ENCODE measurements around the gene FBP2.

DNA sequence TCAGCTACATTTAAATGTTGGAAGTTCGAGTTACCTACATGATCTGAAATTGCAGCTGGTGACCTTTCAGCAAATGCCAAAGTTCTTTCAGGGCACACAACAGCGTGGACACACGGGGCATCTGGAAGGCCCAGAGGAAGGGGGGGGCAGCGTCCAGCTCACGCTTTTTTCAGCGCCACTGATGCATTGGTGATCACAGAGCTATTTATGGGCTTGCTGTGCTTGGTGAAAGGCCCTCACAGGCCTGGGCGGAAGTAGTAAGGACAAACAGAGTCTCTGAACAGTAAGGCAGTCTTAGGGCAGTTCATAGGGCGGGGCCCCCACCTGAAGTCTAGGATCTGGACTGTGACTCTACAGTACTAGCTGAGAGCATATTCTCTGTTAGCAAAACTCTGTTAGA lies 6.6 kb upstream of the FBP2 start:
- TF ChIP-seq, protein P1, sequence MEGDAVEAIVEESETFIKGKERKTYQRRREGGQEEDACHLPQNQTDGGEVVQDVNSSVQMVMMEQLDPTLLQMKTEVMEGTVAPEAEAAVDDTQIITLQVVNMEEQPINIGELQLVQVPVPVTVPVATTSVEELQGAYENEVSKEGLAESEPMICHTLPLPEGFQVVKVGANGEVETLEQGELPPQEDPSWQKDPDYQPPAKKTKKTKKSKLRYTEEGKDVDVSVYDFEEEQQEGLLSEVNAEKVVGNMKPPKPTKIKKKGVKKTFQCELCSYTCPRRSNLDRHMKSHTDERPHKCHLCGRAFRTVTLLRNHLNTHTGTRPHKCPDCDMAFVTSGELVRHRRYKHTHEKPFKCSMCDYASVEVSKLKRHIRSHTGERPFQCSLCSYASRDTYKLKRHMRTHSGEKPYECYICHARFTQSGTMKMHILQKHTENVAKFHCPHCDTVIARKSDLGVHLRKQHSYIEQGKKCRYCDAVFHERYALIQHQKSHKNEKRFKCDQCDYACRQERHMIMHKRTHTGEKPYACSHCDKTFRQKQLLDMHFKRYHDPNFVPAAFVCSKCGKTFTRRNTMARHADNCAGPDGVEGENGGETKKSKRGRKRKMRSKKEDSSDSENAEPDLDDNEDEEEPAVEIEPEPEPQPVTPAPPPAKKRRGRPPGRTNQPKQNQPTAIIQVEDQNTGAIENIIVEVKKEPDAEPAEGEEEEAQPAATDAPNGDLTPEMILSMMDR (IDR thresholded peaks at IDR 0.05; ENCODE audit: control extremely low read depth in 1 of 3, insufficient read depth in 1 of 3, low read depth in 1 of 3, low read length in 3 of 3), result no peak
- no peak for TF ChIP-seq NRF1 (IDR thresholded peaks at IDR 0.05; ENCODE audit: low read depth, low read length)
- no peak for TF ChIP-seq ZNF274 (IDR thresholded peaks at IDR 0.05; ENCODE audit: borderline replicate concordance, extremely low read depth, low read length)
- no peak for TF ChIP-seq RFX5 (IDR thresholded peaks at IDR 0.05; ENCODE audit: borderline replicate concordance, low read depth, low read length)
- no peak for TF ChIP-seq EZH2 (IDR thresholded peaks at IDR 0.05; ENCODE audit: low read depth, low read length, severe bottlenecking)
- TF ChIP-seq, protein P2, sequence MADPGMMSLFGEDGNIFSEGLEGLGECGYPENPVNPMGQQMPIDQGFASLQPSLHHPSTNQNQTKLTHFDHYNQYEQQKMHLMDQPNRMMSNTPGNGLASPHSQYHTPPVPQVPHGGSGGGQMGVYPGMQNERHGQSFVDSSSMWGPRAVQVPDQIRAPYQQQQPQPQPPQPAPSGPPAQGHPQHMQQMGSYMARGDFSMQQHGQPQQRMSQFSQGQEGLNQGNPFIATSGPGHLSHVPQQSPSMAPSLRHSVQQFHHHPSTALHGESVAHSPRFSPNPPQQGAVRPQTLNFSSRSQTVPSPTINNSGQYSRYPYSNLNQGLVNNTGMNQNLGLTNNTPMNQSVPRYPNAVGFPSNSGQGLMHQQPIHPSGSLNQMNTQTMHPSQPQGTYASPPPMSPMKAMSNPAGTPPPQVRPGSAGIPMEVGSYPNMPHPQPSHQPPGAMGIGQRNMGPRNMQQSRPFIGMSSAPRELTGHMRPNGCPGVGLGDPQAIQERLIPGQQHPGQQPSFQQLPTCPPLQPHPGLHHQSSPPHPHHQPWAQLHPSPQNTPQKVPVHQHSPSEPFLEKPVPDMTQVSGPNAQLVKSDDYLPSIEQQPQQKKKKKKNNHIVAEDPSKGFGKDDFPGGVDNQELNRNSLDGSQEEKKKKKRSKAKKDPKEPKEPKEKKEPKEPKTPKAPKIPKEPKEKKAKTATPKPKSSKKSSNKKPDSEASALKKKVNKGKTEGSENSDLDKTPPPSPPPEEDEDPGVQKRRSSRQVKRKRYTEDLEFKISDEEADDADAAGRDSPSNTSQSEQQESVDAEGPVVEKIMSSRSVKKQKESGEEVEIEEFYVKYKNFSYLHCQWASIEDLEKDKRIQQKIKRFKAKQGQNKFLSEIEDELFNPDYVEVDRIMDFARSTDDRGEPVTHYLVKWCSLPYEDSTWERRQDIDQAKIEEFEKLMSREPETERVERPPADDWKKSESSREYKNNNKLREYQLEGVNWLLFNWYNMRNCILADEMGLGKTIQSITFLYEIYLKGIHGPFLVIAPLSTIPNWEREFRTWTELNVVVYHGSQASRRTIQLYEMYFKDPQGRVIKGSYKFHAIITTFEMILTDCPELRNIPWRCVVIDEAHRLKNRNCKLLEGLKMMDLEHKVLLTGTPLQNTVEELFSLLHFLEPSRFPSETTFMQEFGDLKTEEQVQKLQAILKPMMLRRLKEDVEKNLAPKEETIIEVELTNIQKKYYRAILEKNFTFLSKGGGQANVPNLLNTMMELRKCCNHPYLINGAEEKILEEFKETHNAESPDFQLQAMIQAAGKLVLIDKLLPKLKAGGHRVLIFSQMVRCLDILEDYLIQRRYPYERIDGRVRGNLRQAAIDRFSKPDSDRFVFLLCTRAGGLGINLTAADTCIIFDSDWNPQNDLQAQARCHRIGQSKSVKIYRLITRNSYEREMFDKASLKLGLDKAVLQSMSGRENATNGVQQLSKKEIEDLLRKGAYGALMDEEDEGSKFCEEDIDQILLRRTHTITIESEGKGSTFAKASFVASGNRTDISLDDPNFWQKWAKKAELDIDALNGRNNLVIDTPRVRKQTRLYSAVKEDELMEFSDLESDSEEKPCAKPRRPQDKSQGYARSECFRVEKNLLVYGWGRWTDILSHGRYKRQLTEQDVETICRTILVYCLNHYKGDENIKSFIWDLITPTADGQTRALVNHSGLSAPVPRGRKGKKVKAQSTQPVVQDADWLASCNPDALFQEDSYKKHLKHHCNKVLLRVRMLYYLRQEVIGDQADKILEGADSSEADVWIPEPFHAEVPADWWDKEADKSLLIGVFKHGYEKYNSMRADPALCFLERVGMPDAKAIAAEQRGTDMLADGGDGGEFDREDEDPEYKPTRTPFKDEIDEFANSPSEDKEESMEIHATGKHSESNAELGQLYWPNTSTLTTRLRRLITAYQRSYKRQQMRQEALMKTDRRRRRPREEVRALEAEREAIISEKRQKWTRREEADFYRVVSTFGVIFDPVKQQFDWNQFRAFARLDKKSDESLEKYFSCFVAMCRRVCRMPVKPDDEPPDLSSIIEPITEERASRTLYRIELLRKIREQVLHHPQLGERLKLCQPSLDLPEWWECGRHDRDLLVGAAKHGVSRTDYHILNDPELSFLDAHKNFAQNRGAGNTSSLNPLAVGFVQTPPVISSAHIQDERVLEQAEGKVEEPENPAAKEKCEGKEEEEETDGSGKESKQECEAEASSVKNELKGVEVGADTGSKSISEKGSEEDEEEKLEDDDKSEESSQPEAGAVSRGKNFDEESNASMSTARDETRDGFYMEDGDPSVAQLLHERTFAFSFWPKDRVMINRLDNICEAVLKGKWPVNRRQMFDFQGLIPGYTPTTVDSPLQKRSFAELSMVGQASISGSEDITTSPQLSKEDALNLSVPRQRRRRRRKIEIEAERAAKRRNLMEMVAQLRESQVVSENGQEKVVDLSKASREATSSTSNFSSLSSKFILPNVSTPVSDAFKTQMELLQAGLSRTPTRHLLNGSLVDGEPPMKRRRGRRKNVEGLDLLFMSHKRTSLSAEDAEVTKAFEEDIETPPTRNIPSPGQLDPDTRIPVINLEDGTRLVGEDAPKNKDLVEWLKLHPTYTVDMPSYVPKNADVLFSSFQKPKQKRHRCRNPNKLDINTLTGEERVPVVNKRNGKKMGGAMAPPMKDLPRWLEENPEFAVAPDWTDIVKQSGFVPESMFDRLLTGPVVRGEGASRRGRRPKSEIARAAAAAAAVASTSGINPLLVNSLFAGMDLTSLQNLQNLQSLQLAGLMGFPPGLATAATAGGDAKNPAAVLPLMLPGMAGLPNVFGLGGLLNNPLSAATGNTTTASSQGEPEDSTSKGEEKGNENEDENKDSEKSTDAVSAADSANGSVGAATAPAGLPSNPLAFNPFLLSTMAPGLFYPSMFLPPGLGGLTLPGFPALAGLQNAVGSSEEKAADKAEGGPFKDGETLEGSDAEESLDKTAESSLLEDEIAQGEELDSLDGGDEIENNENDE (IDR thresholded peaks at IDR 0.05; ENCODE audit: insufficient replicate concordance, low read length), result no peak
- TF ChIP-seq BRCA1 (IDR thresholded peaks at IDR 0.05; ENCODE audit: low read depth, low read length), result no peak
- no peak for TF ChIP-seq SP2 (IDR thresholded peaks at IDR 0.05; ENCODE audit: low read length)
- TF ChIP-seq TCF12 (IDR thresholded peaks at IDR 0.05; ENCODE audit: low read depth, low read length), result no peak
- no peak for TF ChIP-seq POLR2A (IDR thresholded peaks at IDR 0.05; ENCODE audit: control extremely low read depth in 1 of 2, low read depth in 2 of 2, low read length in 2 of 2)
- no peak for TF ChIP-seq GABPA (IDR thresholded peaks at IDR 0.05; ENCODE audit: borderline replicate concordance, insufficient read depth, low read length)
- TF ChIP-seq CREB1 (IDR thresholded peaks at IDR 0.05), result no peak

Measured in H1 (cell line).